MM.1S (cell line): ENCODE data around the gene TFCP2L1.

Experiments used
- DNase-seq: peaks from one replicate; pipeline ENCODE4 v3.0.0-alpha.2; 2015
- H2AFZ ChIP-seq: fragments of 300-600 bp; sonication (generic); 2 replicates; pipeline ENCODE4 v1.6.0; 2016; ENCODE audit warnings: antibody characterized with exemption, low read length
- H3F3A ChIP-seq: fragments of 300-600 bp; sonication (generic); 2 replicates; pipeline ENCODE4 v1.6.1; 2016; ENCODE audit warnings: mild to moderate bottlenecking, antibody characterized with exemption, low read length, moderate library complexity, mixed read lengths; ENCODE audit not compliant: insufficient read depth
- H3K27ac ChIP-seq: fragments of 300-600 bp; sonication (generic); 2 replicates; pipeline ENCODE4 v1.5.1; 2016; ENCODE audit warnings: mild to moderate bottlenecking, low read length
- H3K27me3 ChIP-seq: fragments of 300-600 bp; sonication (generic); replicated peaks from 2 replicates; pipeline ENCODE4 v1.6.0; 2016; ENCODE audit warnings: low read length; ENCODE audit not compliant: insufficient read depth
- H3K36me3 ChIP-seq: fragments of 300-600 bp; sonication (generic); replicated peaks from 2 replicates; pipeline ENCODE4 v1.6.1; 2016; ENCODE audit warnings: mild to moderate bottlenecking, low read length, mixed read lengths; ENCODE audit not compliant: insufficient read depth
- H3K4me1 ChIP-seq: fragments of 300-600 bp; sonication (generic); 2 replicates; pipeline ENCODE4 v1.6.1; 2016; ENCODE audit warnings: low read length, mixed read lengths
- H3K4me2 ChIP-seq: fragments of 300-600 bp; sonication (generic); 2 replicates; pipeline ENCODE4 v1.6.0; 2016; ENCODE audit warnings: low read depth, low read length
- H3K4me3 ChIP-seq: fragments of 300-600 bp; sonication (generic); 2 replicates; pipeline ENCODE4 v1.5.1; 2016; ENCODE audit warnings: low read length, mixed read lengths
- H3K79me2 ChIP-seq: fragments of 300-600 bp; sonication (generic); 2 replicates; pipeline ENCODE4 v1.6.1; 2016; ENCODE audit warnings: mixed run types, low read length, mixed read lengths
- H3K9ac ChIP-seq: fragments of 300-600 bp; sonication (generic); 2 replicates; pipeline ENCODE4 v1.6.1; 2016; ENCODE audit warnings: low read length, mixed read lengths
- H3K9me2 ChIP-seq: fragments of 300-600 bp; sonication (generic); replicated peaks from 2 replicates; pipeline ENCODE4 v1.6.1; 2016; ENCODE audit warnings: mild to moderate bottlenecking, low read length, mixed read lengths; ENCODE audit not compliant: insufficient read depth
- H3K9me3 ChIP-seq: fragments of 300-600 bp; sonication (generic); replicated peaks from 2 replicates; pipeline ENCODE4 v1.6.1; 2016; ENCODE audit warnings: mild to moderate bottlenecking, low read length, mixed read lengths; ENCODE audit not compliant: insufficient read depth
- H4K20me1 ChIP-seq: fragments of 300-600 bp; sonication (generic); 2 replicates; pipeline ENCODE4 v1.6.1; 2016; ENCODE audit warnings: mild to moderate bottlenecking, low read length, moderate library complexity, mixed read lengths; ENCODE audit not compliant: insufficient read depth
- CTCF ChIP-seq: fragments of 300-600 bp; sonication (generic); IDR thresholded peaks from 2 replicates; pipeline ENCODE4 v1.5.1; 2016; ENCODE audit warnings: antibody characterized with exemption, low read length, mixed read lengths
- EZH2 ChIP-seq: fragments of 300-600 bp; sonication (generic); optimal IDR thresholded peaks from 2 replicates; pipeline ENCODE3; 2017; ENCODE audit warnings: low read depth, mild to moderate bottlenecking, antibody characterized with exemption, low read length, mixed read lengths
- EZH2phosphoT487 ChIP-seq: fragments of 300-600 bp; sonication (generic); IDR thresholded peaks from 2 replicates; pipeline ENCODE4 v1.6.1; 2018; ENCODE audit warnings: antibody characterized with exemption, low read length

Gene TFCP2L1

GRCh38 chr2:121192576-121192975 lies 92.4 kb downstream of the TFCP2L1 start:
- H2AFZ ChIP-seq: no peak overlapping the region
- TF ChIP-seq CTCF (no peak), EZH2 (no peak), EZH2phosphoT487 (no peak)
- H3K36me3 ChIP-seq: no peaks in the 10 kb centered on the region
- DNase-seq: no peak
- H3K4me2 ChIP-seq: no peak overlapping the region
- no peaks in the 10 kb centered on the region for H3K9me2 ChIP-seq
- H3K4me1 ChIP-seq: no peaks in the 10 kb centered on the region
- no peaks in the 10 kb centered on the region for H3K9me3 ChIP-seq
- no peak overlapping the region for H3K4me3 ChIP-seq
- no peak overlapping the region for H3K27ac ChIP-seq
- H3K9ac ChIP-seq: no peak overlapping the region
- no peaks in the 10 kb centered on the region for H3K79me2 ChIP-seq
- H4K20me1 ChIP-seq: no peaks in the 10 kb centered on the region
- H3K27me3 ChIP-seq: no peaks in the 10 kb centered on the region
- H3F3A ChIP-seq: no peaks in the 10 kb centered on the region

- no peak overlapping the region for H3K9ac ChIP-seq
- no peaks in the 10 kb centered on the region for H3K9me2 ChIP-seq
- H3K9me3 ChIP-seq: no peaks in the 10 kb centered on the region
- no peak overlapping the region for H3K27ac ChIP-seq
- H3K36me3 ChIP-seq: no peaks in the 10 kb centered on the region
- no peaks in the 10 kb centered on the region for H3K27me3 ChIP-seq
- no peaks in the 10 kb centered on the region for H3F3A ChIP-seq
- H3K4me2 ChIP-seq: no peak overlapping the region
- no peak for DNase-seq
- no peak overlapping the region for H3K4me3 ChIP-seq
- no peaks in the 10 kb centered on the region for H4K20me1 ChIP-seq
- no peak overlapping the region for H2AFZ ChIP-seq
- H3K79me2 ChIP-seq: no peaks in the 10 kb centered on the region
- TF ChIP-seq CTCF (no peak), EZH2 (no peak), EZH2phosphoT487 (no peak)
- H3K4me1 ChIP-seq: no peaks in the 10 kb centered on the region
Measured at GRCh38 chr2:121191191-121192170, 93.5 kb downstream of the TFCP2L1 start.

- H3K79me2 ChIP-seq: no peaks in the 10 kb centered on the region
- H2AFZ ChIP-seq: no peak overlapping the region
- no peaks in the 10 kb centered on the region for H3K9me2 ChIP-seq
- H3K4me1 ChIP-seq: no peaks in the 10 kb centered on the region
- H4K20me1 ChIP-seq: no peaks in the 10 kb centered on the region
- no peaks in the 10 kb centered on the region for H3F3A ChIP-seq
- H3K27me3 ChIP-seq: no peaks in the 10 kb centered on the region
- no peak for DNase-seq
- H3K9ac ChIP-seq: no peak overlapping the region
- no peak overlapping the region for H3K27ac ChIP-seq
- H3K4me3 ChIP-seq: no peak overlapping the region
- H3K36me3 ChIP-seq: no peaks in the 10 kb centered on the region
- H3K4me2 ChIP-seq: no peak overlapping the region
- no peaks in the 10 kb centered on the region for H3K9me3 ChIP-seq
- TF ChIP-seq CTCF: no peak
- no peak for TF ChIP-seq EZH2
- TF ChIP-seq EZH2phosphoT487: no peak
Measured at GRCh38 chr2:121189661-121190381, 95.2 kb downstream of the TFCP2L1 start.
